HG03575 (cell line): ENCODE data around the gene TRMT1.

ENCODE experiments used
- ATAC-seq: cut with Tn5 transposase; IDR thresholded peaks from one replicate; pipeline ENCODE4 v1.9.1; 2021; ENCODE audit not compliant: unreplicated experiment, insufficient number of reproducible peaks, low FRiP score; ENCODE audit errors: extremely low read depth

Gene TRMT1

DNA sequence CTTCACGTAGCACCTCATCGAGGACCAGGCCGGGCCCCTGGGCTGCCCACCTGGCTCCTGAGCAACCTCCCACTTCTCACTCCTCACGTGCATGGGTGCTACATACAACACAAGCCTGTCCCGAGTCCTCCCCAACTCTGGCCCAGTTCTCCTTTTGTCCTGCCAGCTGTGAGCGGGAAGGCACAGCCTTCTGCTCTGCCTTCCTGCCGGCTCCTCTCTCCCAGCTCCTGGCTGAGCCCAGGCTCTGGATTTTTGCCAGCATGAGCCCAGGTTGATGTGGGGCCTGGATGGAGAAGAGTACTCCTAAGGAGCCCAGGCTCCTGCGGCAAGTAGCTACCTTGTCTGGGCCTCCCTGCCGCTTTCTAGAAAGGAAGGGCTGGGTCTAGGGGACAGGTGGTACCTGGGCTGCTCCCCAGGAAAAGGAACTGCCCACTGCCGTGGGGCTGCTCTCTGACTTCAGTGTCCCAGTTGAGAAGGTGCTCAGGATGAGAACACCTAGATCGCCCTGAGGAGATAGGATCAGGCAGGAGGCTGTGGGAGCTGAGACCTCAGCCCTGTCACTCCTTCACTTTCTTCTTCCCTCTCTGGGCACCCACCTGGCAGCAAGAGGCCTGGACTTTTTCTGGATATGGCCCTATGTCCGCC, 37.5 kb downstream of the TRMT1 start:
- ATAC-seq = no peak

GRCh38 chr19:13078381-13078780, 38.2 kb downstream of the TRMT1 start:
- ATAC-seq = no peak

GRCh38 chr19:13077240-13077639, 39.3 kb downstream of the TRMT1 start:
- ATAC-seq = no peak

- ATAC-seq = no peak
These were observed 39.8 kb downstream of the TRMT1 start for GRCh38 chr19:13076787-13077186.

DNA sequence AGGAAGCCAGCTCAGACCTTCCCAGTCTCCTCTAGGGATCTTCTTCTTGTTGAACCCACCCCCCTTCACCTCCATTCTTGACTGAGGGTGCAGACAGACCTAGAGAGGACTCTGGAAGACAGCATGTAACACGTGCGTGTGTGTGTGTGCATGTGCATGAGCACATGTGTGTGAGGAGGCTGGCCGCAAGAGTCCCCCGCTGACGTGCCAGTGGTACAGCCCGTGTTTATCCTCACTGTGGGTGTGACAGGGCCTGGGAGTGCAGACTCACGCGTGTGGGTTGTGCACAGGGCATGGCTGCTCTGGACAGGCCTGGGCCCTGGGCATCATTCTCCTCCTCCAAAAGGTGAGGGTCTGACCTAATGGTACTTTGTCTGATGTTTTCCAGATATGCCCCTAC, 40.2 kb downstream of the TRMT1 start:
- ATAC-seq = no peak

DNA sequence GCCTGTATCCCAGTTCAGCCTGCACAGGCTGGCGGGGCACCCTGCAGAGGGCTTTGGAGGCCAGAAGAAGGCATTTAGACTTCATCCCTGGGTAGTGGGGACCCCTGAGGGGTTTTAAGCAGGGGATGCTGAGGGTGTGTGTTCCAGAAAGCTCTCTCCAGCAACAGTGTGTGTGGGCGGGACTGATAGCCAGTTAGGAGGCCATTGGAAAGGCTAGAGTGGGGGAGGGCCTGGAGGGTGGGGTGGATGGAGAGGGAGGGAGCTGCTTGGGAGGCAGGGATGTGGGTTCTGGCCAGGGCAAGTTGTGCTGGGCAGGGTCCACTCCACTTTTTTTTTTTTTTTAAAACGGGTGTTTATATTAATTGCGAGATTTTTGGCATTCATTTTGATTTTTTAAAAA, 42.2 kb downstream of the TRMT1 start:
- no peak for ATAC-seq

DNA sequence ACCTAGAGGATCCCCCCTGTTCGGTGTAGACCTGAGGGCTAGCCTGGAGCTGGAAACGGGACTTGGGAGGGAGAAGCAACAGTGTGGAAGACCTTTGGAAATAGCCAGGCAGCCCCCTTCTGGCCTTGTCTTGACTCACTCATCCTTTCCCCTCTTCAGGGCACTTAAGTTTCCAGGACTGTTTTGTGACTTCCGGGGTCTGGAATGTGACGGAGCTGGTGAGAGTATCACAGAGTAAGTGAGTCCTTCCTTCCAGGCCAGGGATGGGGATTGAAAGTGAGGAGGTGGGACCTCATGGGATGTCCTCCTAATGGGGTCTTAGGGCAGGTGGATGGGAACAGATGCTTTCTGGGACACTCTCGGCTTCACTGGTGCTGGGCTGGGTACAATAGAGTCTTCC, 43.3 kb downstream of the TRMT1 start:
- no peak for ATAC-seq

DNA sequence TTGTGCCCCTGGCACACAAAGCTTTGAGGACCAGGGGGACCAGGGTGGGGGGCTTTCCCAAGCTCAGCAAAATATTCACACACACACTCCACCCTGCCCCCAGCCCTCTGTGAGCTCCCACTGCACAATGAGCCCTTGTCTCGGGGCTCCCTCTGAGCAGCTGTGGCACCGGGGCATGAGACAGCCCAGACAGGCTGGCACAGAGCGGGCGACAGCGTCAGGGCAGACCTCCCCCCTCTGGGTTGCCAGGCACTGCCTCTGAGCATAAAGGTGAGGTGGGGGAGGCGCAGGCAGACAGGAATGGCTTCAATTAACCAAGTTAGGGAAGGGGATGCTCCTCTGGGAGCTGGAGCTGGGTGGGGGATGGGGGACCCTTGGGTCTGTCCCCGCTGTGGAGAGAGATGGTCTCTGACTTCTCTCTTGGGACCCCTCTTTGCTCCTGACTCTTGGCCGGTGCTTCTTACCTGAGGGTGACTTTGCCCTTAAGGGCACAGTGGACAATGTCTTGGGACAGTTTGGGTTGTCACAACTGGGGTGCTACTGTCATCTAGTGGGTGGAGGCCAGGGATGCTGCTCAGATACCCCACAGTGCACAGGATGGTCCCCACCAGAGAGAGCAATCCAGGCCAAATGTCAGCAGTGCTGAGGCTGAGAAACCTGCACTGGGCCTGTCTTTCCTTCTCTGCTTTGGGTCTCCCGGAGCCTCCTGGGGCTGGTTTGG, 44.2 kb downstream of the TRMT1 start:
- no peak for ATAC-seq

- no peak for ATAC-seq
These were observed 44.9 kb downstream of the TRMT1 start for GRCh38 chr19:13071444-13072187.

DNA sequence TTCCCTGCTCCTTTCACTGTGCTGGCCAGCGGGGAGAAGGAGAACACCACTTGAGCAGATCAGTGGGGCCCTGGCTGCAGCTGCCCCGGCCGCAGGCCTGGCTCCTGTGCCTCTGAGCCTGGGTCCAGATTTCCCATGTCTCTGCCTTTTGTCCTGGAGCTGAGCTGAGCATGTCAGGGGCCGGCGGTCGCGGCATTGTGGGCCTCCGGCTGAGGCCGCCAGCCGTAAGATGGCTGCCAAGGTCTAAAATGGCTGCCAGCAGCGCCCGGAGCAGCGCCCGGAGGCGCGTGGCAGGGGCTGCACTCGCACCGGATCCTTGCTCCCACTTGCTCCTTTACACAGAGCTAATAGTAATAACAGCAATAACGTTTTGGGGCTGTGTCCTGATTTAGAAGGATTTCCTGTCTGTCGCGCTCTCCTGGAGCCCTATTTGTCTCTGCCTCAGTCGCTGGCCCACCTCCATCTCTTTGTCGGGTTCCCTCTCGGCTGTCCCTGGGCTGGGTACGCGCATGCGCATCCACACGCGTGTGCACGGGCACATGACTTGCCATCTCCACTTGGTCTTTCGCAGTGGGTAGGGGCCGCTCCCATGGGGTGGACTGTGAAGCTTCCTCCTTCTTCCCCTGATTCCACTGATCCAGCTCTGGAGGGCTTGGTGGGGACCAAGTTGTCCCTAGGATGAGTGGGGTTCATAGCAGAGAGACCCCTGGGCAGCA, 46.0 kb downstream of the TRMT1 start:
- ATAC-seq = no peak

DNA sequence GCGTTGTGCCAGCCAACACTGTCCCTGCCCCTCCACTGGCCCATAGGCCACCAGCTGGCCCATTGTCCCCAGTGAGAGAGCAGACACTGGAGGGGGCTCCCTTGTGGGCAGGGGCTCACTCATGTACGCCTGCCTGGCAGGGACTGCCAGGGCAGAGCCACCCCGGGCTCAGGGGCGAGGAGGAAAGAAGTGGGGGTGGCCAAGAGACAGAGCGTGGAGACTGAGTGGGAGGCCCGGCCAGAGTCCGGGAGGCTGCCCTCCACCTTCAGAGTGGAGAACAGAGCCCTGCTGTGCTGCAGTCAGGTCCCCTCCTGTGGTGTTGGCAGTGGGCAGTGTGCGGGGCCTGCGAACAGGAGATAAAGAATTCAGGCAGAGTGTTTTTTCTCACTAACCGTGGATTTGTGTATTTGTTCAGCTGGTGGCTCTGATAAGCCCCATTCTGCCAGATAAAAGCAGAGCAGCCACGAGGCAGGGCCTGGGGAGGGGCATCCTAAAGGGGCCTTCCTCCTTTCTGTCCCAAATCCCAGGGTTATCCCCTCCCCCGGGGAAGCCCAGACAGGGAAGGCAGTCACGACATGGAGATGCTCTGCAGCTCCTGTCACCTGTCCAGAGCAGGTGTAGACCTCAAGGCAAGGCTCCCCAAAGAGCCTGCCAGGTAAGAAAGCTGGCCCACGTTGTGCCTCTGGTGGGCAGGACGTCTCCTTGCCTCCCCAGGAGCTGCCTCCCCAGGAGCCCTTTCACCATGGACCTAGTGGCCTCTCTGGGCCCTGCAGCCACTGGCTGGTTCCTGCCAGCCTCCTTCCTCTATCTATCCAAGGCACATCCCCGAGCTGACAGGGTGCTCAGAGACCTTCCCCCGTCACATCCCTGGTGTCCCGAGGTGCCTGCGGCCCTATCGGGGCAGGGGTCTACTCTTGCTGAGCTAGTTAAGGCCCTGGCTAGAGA, 46.9 kb downstream of the TRMT1 start:
- no peak for ATAC-seq

DNA sequence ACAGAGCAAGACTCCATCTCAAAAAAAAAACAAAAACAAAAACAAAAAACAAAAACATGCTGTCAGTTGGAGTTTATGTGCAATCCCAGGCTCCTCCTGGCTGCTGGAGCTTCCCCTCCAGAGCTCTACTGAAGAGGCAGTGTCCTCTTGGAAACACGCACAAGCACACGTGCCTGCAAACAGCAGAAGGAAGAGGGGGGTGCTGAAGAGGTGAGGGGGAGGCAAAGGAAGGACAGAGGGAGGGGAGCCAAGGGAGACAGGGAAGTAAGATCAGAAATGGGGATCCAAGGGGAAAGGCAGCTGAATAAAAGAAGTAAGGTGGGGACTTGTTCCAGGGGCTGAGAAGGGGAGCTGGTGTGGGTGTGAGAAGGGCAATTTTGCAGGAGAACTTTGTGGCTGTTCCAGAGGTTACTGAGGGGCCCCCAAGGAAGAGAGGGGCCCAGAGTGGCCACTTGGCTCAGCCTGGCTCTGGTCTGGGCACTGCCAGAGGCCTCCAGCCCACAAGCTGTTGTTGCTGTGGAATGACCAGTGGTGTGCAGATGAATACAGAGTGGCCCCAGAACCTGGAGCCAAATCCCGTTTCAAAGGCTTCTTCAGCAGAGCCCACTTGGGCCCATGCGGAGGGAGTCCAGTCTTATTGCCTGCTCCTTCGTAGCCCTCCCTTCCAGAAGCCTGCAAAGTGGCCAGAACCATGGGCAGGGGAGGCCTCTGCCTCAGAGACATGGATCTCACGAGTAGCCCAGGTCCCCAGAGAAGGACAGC, 48.3 kb downstream of the TRMT1 start:
- ATAC-seq = no peak

- no peak for ATAC-seq
These were observed 49.4 kb downstream of the TRMT1 start for GRCh38 chr19:13066933-13067807.

- no peak for ATAC-seq
These were observed 50.3 kb downstream of the TRMT1 start for GRCh38 chr19:13066226-13066625.

GRCh38 chr19:13064092-13064489, 52.4 kb downstream of the TRMT1 start:
- no peak for ATAC-seq

- ATAC-seq = no peak
These were observed 53.0 kb downstream of the TRMT1 start for GRCh38 chr19:13063461-13064091.

DNA sequence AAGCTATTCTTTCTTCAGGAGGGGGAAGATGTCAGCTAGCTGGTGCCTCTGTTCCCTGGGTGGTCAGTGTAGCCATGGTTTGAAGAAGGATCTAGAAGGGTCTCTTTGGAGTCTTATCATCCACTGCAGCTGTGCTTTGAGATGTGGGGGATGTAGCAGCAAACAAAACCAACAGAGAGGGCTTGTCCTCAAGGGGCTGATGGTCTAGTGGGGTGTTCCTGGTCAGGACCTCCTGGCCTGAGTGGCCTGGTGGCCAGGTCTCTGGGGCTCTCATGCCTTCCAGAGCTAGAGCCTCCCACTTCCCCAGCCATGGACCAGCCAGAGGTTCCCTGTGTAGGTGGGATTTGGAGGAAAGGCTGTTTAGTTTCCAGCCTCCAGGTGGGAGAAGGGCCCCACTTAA, 54.2 kb downstream of the TRMT1 start:
- no peak for ATAC-seq
